RKO (cell line): Measurements from ENCODE around the gene CCDC15.
"Not testable (repeated sequence)": the region's sequence is repeated elsewhere in the genome, so short reads cannot be mapped to it uniquely, and the experiment has no call there.

ENCODE experiments used
- DNase-seq: peaks from one replicate; pipeline ENCODE4 v3.0.0-alpha.2; 2016; ENCODE audit warnings: low spot score

Gene CCDC15

GRCh38 chr11:125082040-125082439 is 128.0 kb downstream of the CCDC15 start:
- DNase-seq = no peak

DNA sequence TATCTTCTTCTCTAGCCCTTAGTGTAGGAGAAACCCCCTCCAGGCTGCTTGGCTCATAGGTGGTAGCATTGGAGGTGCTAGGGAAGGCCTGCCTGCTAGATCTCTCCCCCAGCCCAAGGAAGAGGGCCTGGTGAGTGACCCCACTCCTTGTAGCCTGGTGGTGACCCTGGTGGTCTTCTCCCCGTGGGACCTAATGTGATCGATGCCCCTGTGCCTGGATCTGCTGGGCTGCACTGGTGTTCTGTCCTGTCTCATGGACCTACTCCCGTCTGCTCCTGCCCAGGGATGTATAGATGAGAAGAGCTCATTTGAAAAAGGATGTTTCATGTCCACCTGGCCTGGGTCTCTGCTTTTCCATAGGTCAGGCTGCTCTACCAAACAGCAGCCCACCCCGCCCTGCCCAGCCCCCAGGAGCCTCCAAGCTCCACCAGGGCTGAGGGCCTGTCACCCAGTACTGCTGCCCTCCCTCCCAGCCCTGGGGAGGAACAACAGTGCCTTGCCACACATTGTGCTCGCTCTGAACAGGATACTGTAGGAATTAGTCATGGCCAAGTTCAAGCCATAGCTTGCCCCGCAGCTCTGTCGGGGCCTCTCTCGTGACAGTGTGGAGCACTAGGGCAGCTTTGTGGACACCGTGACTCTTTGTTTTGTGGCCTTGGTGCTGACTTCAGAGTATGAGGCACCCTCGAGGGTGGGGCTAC is 128.8 kb downstream of the CCDC15 start:
- no peak for DNase-seq

- DNase-seq = no peak
Observed at GRCh38 chr11:125083312-125084056, 129.5 kb downstream of the CCDC15 start.

DNA sequence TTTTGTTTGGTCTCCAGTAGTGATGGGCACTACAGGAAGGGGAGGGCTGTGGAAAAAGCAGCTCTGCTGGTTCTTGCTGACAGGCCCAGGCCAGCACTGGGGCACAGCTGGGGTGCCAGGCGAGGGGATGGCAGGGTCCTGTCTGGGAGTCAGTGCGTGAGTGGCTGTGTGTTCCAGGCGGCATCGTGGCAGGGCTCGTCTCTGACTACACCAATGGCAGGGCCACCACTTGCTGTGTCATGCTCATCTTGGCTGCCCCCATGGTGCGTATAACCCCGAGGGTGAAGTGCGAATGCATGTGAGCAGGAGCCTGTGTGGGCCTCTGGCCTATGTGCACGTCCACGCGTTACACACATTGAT is 130.0 kb downstream of the CCDC15 start:
- DNase-seq = no peak

GRCh38 chr11:125084761-125085231 is 130.8 kb downstream of the CCDC15 start:
- DNase-seq = no peak

GRCh38 chr11:125085301-125086081 is 131.5 kb downstream of the CCDC15 start:
- DNase-seq = no peak

DNA sequence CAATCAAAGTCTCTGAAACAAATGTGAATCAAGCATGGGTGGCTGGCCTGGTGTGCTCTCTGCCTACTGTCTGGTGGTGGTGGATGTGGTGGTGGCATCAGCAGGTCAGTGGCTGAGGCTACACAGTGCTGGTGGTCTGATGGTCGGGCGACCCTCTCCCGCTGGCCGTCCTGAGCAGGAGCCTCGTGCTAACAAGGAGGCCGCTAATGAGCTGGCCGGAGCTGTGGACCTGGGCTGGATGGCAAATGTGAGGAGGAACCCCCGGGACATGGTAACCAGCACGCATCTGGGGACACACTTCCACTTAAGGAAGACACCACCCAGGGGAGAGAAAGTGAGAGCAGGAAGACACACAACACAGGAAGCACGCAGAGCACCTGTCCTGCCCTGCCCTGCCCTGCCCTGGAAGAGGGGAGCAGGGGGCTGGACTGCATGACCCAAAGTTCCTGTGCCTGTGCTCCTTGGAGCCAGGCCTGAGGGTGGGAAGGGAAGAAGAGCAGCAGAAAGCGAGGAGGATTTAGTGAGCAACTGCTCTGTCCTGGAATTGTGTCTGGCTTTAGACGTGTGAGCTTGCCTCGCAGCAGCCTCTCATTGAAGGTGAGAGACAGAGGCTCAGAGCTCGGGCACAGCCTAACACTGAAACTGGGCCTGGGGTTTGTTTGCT is 132.8 kb downstream of the CCDC15 start:
- no peak for DNase-seq

- no peak for DNase-seq
Observed at GRCh38 chr11:125088123-125088522, 134.1 kb downstream of the CCDC15 start.

GRCh38 chr11:125088576-125089455 is 134.8 kb downstream of the CCDC15 start:
- no peak for DNase-seq

- not testable (repeated sequence) for DNase-seq
Observed at GRCh38 chr11:125089481-125089880, 135.5 kb downstream of the CCDC15 start.

GRCh38 chr11:125090151-125090550 is 136.1 kb downstream of the CCDC15 start:
- DNase-seq = not testable (repeated sequence)

DNA sequence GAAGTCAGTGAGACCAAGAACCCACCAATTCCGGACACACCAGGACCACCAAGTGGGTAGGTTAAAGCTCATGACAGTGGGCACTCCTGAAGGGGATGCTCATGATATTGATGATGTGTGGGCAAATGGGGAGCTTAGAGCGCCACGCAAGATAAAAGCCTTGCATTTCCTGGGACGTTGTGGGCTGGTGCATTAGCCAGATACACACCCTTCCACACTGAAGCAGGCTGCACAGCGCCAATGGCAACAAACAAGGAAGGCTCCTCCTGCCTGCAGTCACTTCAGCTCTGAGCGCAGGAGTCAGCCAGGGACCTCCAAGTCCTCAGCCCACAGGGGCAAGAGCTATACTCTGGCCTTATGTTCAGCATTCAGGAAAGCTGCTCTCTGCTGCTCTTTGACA is 136.8 kb downstream of the CCDC15 start:
- no peak for DNase-seq
